GM19193 (cell line): ENCODE measurements around the gene COL4A3.

Source experiments
- POLR2A ChIP-seq: IDR thresholded peaks from 4 replicates; pipeline ENCODE4 v1.6.1; 2011; ENCODE audit not compliant: insufficient read depth, insufficient read length; ENCODE audit errors: extremely low read depth

Gene COL4A3

DNA sequence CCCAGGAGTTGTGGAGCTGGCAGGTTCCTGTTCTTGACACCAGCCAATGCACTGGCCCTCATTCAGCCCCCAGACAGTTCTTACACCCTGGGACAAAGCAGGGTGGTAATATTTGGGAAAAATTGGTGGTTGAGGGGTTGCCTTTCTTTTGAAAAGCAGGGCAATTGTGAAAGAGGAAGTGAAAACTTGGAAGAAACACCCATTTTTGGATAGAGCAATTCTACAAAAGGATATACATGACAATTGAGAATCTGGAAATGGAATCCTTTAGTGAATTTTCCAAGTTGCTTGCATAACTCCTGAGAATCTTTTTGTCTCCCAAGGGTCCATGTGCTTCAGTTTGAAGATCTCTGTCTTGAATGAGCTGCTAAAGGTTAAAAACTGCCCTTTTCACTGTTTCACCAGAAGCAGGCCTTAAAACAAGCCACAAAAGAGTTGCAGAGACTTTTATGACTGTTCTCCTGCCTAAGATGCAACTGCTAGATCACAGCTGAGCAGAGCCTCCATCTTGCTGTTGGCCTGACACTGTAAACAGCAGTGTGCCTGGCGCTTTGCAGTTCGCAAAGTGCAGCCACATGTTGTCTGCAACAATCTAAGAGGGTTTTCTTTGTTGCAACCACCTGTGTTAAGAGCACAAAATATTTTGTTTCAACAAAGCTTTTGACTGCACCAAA is 12.2 kb upstream of the COL4A3 start:
- TF ChIP-seq POLR2A: no peak

- TF ChIP-seq POLR2A: no peak
Measured at GRCh38 chr2:227153307-227153706, 11.1 kb upstream of the COL4A3 start.

GRCh38 chr2:227153758-227154486 is 10.5 kb upstream of the COL4A3 start:
- no peak for TF ChIP-seq POLR2A

GRCh38 chr2:227154986-227155774 is 9.2 kb upstream of the COL4A3 start:
- TF ChIP-seq POLR2A: no peak

- TF ChIP-seq POLR2A: no peak
Measured at GRCh38 chr2:227160164-227160563, 4.3 kb upstream of the COL4A3 start.

- TF ChIP-seq POLR2A: no peak
Measured at GRCh38 chr2:227161947-227162346, 2.5 kb upstream of the COL4A3 start.

DNA sequence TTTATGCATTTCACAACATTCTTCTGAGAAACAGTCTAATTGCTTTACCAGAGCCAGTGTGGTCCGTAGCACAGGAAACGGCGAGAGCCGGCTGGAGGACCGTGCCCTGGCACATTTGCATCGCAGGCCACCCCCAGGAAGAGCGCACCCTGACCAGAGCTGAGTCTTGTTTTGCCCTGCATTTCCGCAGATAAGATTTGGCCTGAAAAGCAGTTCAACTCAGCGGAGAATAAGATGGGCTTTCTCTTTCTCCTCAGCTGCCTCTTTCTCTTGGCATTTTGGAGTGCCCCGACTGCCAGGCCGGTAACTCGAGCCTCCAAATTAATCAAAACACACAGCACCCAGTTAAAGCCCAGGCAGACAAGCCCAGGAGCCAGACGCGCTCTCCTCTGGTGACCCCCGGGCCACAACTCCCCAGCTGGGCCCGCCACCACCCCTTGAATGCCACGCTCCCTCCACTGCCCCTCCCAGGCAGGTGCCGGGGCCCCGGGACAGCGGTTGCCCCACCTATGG is 883 bp upstream of the COL4A3 start:
- TF ChIP-seq POLR2A: no peak

DNA sequence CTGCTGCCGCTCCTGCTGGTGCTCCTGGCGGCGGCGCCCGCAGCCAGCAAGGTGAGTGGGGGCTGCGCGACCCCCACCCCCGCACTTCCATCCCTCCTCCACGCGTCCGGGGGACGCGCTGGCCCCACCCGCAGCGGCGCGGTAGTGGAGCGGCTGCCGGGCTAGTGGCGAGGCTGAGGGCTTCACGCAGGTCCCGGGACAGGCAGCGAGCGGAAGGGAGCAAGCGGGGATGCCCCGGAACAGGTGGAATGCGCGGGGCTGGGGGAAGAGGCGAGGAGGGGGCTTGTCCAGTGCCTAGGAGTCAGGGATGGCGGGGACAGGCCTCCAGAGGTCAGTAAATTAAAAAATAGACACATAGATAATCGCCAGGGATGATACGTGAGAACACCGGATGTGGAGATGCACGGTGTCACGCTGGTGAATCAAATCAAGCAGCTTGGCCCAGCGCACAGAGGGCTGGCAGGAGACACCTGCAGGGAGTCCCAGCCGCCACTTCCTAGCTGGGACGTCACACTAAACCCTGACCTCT is 403 bp downstream of the COL4A3 start:
- no peak for TF ChIP-seq POLR2A

GRCh38 chr2:227177592-227178336 is 13.3 kb downstream of the COL4A3 start:
- no peak for TF ChIP-seq POLR2A

DNA sequence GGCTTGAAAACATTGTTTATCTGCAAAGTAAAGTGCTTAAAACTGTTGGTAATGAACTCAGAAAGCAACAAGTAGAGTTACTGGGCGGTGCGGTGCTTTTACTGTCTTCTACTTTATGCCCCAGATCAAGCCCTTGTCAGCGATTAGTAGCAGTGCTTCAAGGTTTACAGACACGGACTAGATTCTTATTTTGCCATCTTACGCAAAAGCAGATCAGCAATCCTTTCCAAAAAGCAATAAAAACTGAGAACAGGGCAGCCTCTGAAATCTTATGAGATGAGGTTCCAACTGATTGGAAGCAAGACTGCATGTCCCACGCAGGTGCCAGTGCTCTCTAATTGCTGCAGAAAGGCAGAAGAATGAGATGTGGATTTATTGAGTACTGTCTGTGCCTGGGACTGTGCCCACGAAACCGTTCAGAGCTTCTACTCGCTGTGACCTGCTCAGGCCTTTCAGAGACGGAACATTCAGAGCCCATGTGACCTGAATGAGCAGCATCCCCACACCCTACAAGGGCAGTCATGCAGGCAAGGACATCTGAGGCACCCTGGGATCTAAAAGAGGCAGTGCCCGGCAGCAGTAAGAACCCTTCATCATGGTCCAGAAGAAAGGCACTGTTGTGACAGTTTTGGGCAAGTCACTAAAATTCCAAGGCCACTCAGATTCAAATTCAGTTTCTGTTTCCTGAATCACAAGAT is 15.7 kb downstream of the COL4A3 start:
- no peak for TF ChIP-seq POLR2A

GRCh38 chr2:227180770-227181169 is 16.3 kb downstream of the COL4A3 start:
- no peak for TF ChIP-seq POLR2A

GRCh38 chr2:227182765-227183164 is 18.3 kb downstream of the COL4A3 start:
- TF ChIP-seq POLR2A: no peak

DNA sequence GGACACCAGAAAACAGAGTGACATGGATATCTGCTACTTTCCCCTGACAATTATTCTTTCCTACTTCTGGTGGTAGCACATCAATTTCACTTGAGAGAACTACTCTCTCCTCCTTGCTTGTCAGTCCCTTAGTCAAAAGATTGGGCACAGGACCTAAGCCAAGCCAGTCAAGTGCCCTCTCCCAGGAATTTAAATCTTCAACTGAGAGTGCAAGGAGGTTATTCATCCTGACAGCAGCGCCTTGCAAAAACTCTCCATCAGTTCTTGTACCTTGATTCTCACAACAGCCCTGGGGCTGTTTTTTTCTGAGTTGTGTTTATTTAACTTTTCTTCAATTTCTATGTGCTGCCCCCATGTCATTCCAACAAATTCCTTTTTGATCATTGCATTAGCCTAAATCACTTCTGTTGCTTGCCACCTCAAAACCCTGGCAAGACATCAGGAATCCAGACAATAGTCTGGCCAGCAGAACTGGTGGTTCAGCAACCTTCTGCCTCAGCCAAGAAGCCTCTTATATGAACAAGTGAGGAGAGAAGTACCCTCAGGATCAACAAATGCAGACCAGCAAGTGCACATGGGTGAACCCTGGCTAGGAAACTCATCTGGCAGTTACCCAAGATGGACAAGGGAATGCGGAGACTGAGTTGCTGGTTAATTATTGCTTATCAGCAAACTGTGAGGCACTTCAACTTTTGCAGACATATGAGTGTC is 19.4 kb downstream of the COL4A3 start:
- no peak for TF ChIP-seq POLR2A
